ENCODE measurements around the gene GLYAT. TPM values are rescaled to one million over a fixed set of nuclear protein-coding genes. Genes with fewer than 3 reads are reported as not detected.
"Not testable (repeated sequence)": the region's sequence is repeated elsewhere in the genome, so short reads cannot be mapped to it uniquely, and the experiment has no call there.

Gene GLYAT
- total and polyA plus RNA-seq, 4 donors: not detected

DNA sequence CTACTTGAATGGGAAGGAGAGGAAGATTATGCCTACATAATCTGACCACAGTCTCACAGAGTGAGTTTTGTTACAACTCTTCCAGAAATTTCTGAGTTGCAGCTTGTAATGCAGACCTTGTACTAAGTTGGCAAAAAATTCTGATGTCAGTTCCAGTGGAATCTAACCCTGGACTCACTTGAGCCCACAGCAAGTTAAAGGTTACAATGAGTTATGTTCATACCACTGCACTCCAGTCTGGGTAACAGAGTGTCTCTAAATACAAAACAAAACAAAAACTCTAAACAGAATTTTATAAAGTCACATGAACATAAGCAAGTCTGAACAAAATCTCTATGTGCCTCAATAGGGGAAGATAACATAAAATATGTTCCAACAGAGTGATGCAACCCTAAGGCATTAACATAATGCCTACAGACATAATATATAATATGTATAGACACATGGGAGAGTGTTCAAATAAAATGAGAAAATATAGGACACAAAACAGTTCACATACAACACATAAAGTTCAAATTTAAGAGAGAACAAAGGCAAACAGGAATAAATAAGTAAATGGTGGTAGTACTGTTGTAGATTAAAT is 1.1 kb downstream of the GLYAT start:
- Histone ChIP-seq H3K27me3 (ENCODE audit: control insufficient read depth in 1 of 2, insufficient read depth in 2 of 2, low read length in 1 of 2) (no peaks in the 10 kb centered on the region), H3K27ac (ENCODE audit: low read depth in 1 of 2, low read length in 2 of 2) (no peak overlapping the region), H3K36me3 (ENCODE audit: control insufficient read depth in 1 of 2, insufficient read depth in 2 of 2, low read length in 1 of 2) (no peaks in the 10 kb centered on the region), H3K4me1 (ENCODE audit: control insufficient read depth in 1 of 2, insufficient read depth in 2 of 2, low read length in 2 of 2) (no peaks in the 10 kb centered on the region), H3K9me3 (ENCODE audit: control insufficient read depth, low read length) (no peaks in the 10 kb centered on the region), H3K4me3 (ENCODE audit: low read length in 2 of 2) (no peak overlapping the region)
- ATAC-seq (ENCODE audit: low FRiP score) (no peak), DNase-seq (no peak)
- intact Hi-C loops (cut with DNase I): no loop called here

GRCh38 chr11:58727415-58727797 is 4.3 kb downstream of the GLYAT start:
- 61 to 72% methylated on average over 2 of the region's 2 CpGs for WGBS, 2 donors

GRCh38 chr11:58726737-58727414 is 4.9 kb downstream of the GLYAT start:
- intact Hi-C loops (cut with DNase I): no loop called here
- 27 to 42% methylated on average over 2 of the region's 2 CpGs for WGBS, 2 donors
- no peaks in the 10 kb centered on the region for H3K27me3 ChIP-seq (ENCODE audit: control insufficient read depth in 1 of 2, insufficient read depth in 2 of 2, low read length in 1 of 2)
- no peak overlapping the region for H3K4me3 ChIP-seq (ENCODE audit: low read length in 2 of 2)
- H3K36me3 ChIP-seq (ENCODE audit: control insufficient read depth in 1 of 2, insufficient read depth in 2 of 2, low read length in 1 of 2): no peaks in the 10 kb centered on the region
- DNase-seq (no peak), ATAC-seq (ENCODE audit: low FRiP score) (no peak)
- H3K9me3 ChIP-seq (ENCODE audit: control insufficient read depth, low read length): no peaks in the 10 kb centered on the region
- H3K4me1 ChIP-seq (ENCODE audit: control insufficient read depth in 1 of 2, insufficient read depth in 2 of 2, low read length in 2 of 2): no peaks in the 10 kb centered on the region
- H3K27ac ChIP-seq (ENCODE audit: low read depth in 1 of 2, low read length in 2 of 2): no peak overlapping the region

More at GRCh38 chr11:58727415-58727797, 4.3 kb downstream of the GLYAT start:
- Histone ChIP-seq H3K27ac (ENCODE audit: low read depth in 1 of 2, low read length in 2 of 2) (no peak overlapping the region), H3K4me1 (ENCODE audit: control insufficient read depth in 1 of 2, insufficient read depth in 2 of 2, low read length in 2 of 2) (no peaks in the 10 kb centered on the region), H3K27me3 (ENCODE audit: control insufficient read depth in 1 of 2, insufficient read depth in 2 of 2, low read length in 1 of 2) (no peaks in the 10 kb centered on the region), H3K9me3 (ENCODE audit: control insufficient read depth, low read length) (no peaks in the 10 kb centered on the region), H3K4me3 (ENCODE audit: low read length in 2 of 2) (no peak overlapping the region), H3K36me3 (ENCODE audit: control insufficient read depth in 1 of 2, insufficient read depth in 2 of 2, low read length in 1 of 2) (no peaks in the 10 kb centered on the region)
- DNase-seq (no peak), ATAC-seq (ENCODE audit: low FRiP score) (no peak)
- intact Hi-C loops (cut with DNase I): no loop called here

DNA sequence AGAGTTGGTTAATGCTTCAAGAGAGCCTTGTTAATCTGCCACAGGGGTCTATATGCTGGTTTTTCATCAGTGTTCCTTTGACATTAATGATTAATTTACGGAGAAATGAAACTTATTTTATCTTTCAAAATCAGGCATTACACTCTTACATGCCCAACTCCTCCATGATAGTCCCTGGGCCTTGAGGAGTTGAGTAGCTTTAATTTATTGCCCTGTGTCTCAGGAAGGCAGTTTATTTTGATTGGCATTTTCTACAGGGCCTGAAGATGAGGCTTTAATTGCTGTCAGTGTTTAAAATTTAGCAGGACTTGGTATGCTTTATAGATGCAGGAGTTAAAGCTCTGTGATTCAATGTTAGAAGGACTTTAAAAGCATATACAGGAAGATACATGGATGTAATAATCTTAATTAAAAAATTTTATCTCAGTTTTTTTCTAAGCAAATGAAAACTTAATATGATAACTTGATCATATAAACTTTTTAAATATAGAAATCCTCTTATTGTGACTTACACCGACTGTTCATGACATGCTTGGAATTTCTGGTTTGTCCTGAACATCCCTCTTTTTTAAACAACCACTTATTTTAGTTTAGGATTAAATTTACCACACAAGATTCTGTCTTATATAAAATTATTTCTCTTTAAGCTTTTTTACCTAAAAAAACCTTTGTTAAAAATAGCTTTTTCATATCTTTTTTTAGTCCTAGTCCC is 12.2 kb downstream of the GLYAT start:
- Histone ChIP-seq H3K4me3 (ENCODE audit: low read length in 2 of 2) (no peak overlapping the region), H3K36me3 (ENCODE audit: control insufficient read depth in 1 of 2, insufficient read depth in 2 of 2, low read length in 1 of 2) (no peaks in the 10 kb centered on the region), H3K27ac (ENCODE audit: low read depth in 1 of 2, low read length in 2 of 2) (no peak overlapping the region), H3K9me3 (ENCODE audit: control insufficient read depth, low read length) (no peaks in the 10 kb centered on the region), H3K27me3 (ENCODE audit: control insufficient read depth in 1 of 2, insufficient read depth in 2 of 2, low read length in 1 of 2) (no peaks in the 10 kb centered on the region), H3K4me1 (ENCODE audit: control insufficient read depth in 1 of 2, insufficient read depth in 2 of 2, low read length in 2 of 2) (no peaks in the 10 kb centered on the region)
- ATAC-seq (ENCODE audit: low FRiP score) (no peak), DNase-seq (no peak)
- WGBS, 2 donors: 76 to 83% methylated on average over 2 of the region's 2 CpGs
- intact Hi-C loops (cut with DNase I): no loop called here

- no peaks in the 10 kb centered on the region for H3K4me1 ChIP-seq (ENCODE audit: control insufficient read depth in 1 of 2, insufficient read depth in 2 of 2, low read length in 2 of 2)
- ATAC-seq (ENCODE audit: low FRiP score) (no peak), DNase-seq (no peak)
- no peaks in the 10 kb centered on the region for H3K27me3 ChIP-seq (ENCODE audit: control insufficient read depth in 1 of 2, insufficient read depth in 2 of 2, low read length in 1 of 2)
- H3K36me3 ChIP-seq (ENCODE audit: control insufficient read depth in 1 of 2, insufficient read depth in 2 of 2, low read length in 1 of 2): no peaks in the 10 kb centered on the region
- H3K9me3 ChIP-seq (ENCODE audit: control insufficient read depth, low read length): peaks cover 3% of the 10 kb centered on the region
- intact Hi-C loops (cut with DNase I): no loop called here
- H3K4me3 ChIP-seq (ENCODE audit: low read length in 2 of 2): no peak overlapping the region
- no peak overlapping the region for H3K27ac ChIP-seq (ENCODE audit: low read depth in 1 of 2, low read length in 2 of 2)
- 13 to 17% methylated on average over 1 of the region's 1 CpG for WGBS, 2 donors
Measured at GRCh38 chr11:58712531-58712930, 19.2 kb downstream of the GLYAT start.

- WGBS, 2 donors: 53 to 59% methylated on average over 2 of the region's 2 CpGs
Measured at GRCh38 chr11:58711832-58712231, 19.9 kb downstream of the GLYAT start.

GRCh38 chr11:58707767-58708166 is 24.0 kb downstream of the GLYAT start:
- H3K9me3 ChIP-seq (ENCODE audit: control insufficient read depth, low read length): peaks cover 7% of the 10 kb centered on the region
- ATAC-seq (ENCODE audit: low FRiP score) (no peak), DNase-seq (no peak)
- H3K36me3 ChIP-seq (ENCODE audit: control insufficient read depth in 1 of 2, insufficient read depth in 2 of 2, low read length in 1 of 2): no peaks in the 10 kb centered on the region
- H3K27me3 ChIP-seq (ENCODE audit: control insufficient read depth in 1 of 2, insufficient read depth in 2 of 2, low read length in 1 of 2): no peaks in the 10 kb centered on the region
- WGBS, 2 donors: 71 to 76% methylated on average over 3 of the region's 3 CpGs
- intact Hi-C loops (cut with DNase I): no loop called here
- no peak overlapping the region for H3K27ac ChIP-seq (ENCODE audit: low read depth in 1 of 2, low read length in 2 of 2)
- H3K4me3 ChIP-seq (ENCODE audit: low read length in 2 of 2): no peak overlapping the region
- H3K4me1 ChIP-seq (ENCODE audit: control insufficient read depth in 1 of 2, insufficient read depth in 2 of 2, low read length in 2 of 2): no peaks in the 10 kb centered on the region

More at GRCh38 chr11:58711832-58712231, 19.9 kb downstream of the GLYAT start:
- intact Hi-C loops (cut with DNase I): no loop called here
- peaks cover 3% of the 10 kb centered on the region for H3K9me3 ChIP-seq (ENCODE audit: control insufficient read depth, low read length)
- DNase-seq: no peak
- no peak overlapping the region for H3K4me3 ChIP-seq (ENCODE audit: low read length in 2 of 2)
- H3K27ac ChIP-seq (ENCODE audit: low read depth in 1 of 2, low read length in 2 of 2): no peak overlapping the region
- H3K36me3 ChIP-seq (ENCODE audit: control insufficient read depth in 1 of 2, insufficient read depth in 2 of 2, low read length in 1 of 2): no peaks in the 10 kb centered on the region
- no peak for ATAC-seq (ENCODE audit: low FRiP score)
- no peaks in the 10 kb centered on the region for H3K27me3 ChIP-seq (ENCODE audit: control insufficient read depth in 1 of 2, insufficient read depth in 2 of 2, low read length in 1 of 2)
- no peaks in the 10 kb centered on the region for H3K4me1 ChIP-seq (ENCODE audit: control insufficient read depth in 1 of 2, insufficient read depth in 2 of 2, low read length in 2 of 2)

DNA sequence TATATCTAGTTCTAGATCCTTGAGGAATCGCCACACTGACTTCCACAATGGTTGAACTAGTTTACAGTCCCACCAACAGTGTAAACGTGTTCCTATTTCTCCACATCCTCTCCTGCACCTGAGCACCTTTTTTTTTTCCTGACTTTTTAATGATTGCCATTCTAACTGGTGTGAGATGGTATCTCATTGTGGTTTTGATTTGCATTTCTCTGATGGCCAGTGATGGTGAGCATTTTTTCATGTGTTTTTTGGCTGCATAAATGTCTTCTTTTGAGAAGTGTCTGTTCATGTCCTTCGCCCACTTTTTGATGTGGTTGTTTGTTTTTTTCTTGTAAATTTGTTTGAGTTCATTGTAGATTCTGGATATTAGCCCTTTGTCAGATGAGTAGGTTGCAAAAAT is 34.9 kb downstream of the GLYAT start:
- H3K4me1 ChIP-seq (ENCODE audit: control insufficient read depth in 1 of 2, insufficient read depth in 2 of 2, low read length in 2 of 2); H3K27ac ChIP-seq (ENCODE audit: low read depth in 1 of 2, low read length in 2 of 2); H3K27me3 ChIP-seq (ENCODE audit: control insufficient read depth in 1 of 2, insufficient read depth in 2 of 2, low read length in 1 of 2); DNase-seq; H3K9me3 ChIP-seq (ENCODE audit: control insufficient read depth, low read length); intact Hi-C loops (cut with DNase I); H3K36me3 ChIP-seq (ENCODE audit: control insufficient read depth in 1 of 2, insufficient read depth in 2 of 2, low read length in 1 of 2); ATAC-seq (ENCODE audit: low FRiP score); H3K4me3 ChIP-seq (ENCODE audit: low read length in 2 of 2): not testable (repeated sequence)
- WGBS, 2 donors: 50 to 63% methylated on average over 2 of the region's 3 CpGs

- Histone ChIP-seq H3K4me3 (ENCODE audit: low read length in 2 of 2) (no peak overlapping the region), H3K9me3 (ENCODE audit: control insufficient read depth, low read length) (no peaks in the 10 kb centered on the region), H3K27me3 (ENCODE audit: control insufficient read depth in 1 of 2, insufficient read depth in 2 of 2, low read length in 1 of 2) (no peaks in the 10 kb centered on the region), H3K27ac (ENCODE audit: low read depth in 1 of 2, low read length in 2 of 2) (no peak overlapping the region), H3K36me3 (ENCODE audit: control insufficient read depth in 1 of 2, insufficient read depth in 2 of 2, low read length in 1 of 2) (no peaks in the 10 kb centered on the region), H3K4me1 (ENCODE audit: control insufficient read depth in 1 of 2, insufficient read depth in 2 of 2, low read length in 2 of 2) (no peaks in the 10 kb centered on the region)
- intact Hi-C loops (cut with DNase I): no loop called here
- ATAC-seq (ENCODE audit: low FRiP score): no peak
- 91 to 94% methylated on average over 1 of the region's 1 CpG for WGBS, 2 donors
- no peak for DNase-seq
Measured at GRCh38 chr11:58693026-58693425, 38.7 kb downstream of the GLYAT start.

Measured in aorta (tissue), 5 donors.